HCT116 (cell line): ENCODE data around the gene ATP8A1.

Source experiments
- CEBPB ChIP-seq: IDR thresholded peaks from 2 replicates; pipeline ENCODE4 v1.6.1; 2012; ENCODE audit warnings: low read depth
- EZH2 ChIP-seq: fragments of 200-600 bp; sonication (generic); IDR thresholded peaks from 2 replicates; pipeline ENCODE4 v1.6.1; 2017; ENCODE audit warnings: antibody characterized with exemption, mixed run types
- EZH2phosphoT487 ChIP-seq: fragments of 200-600 bp; IDR thresholded peaks from 2 replicates; pipeline ENCODE4 v1.6.1; 2018; ENCODE audit warnings: antibody characterized with exemption, borderline replicate concordance
- RAD21 ChIP-seq: IDR thresholded peaks from 2 replicates; pipeline ENCODE4 v1.6.1; 2012; ENCODE audit warnings: low read depth, mild to moderate bottlenecking
- SIN3A ChIP-seq: IDR thresholded peaks from 2 replicates; pipeline ENCODE4 v1.6.1; 2012; ENCODE audit warnings: low read depth
- YY1 ChIP-seq: IDR thresholded peaks from 2 replicates; pipeline ENCODE4 v1.6.1; 2011; ENCODE audit warnings: low read length, low read depth, moderate library complexity, mild to moderate bottlenecking; ENCODE audit not compliant: insufficient replicate concordance; ENCODE audit errors: extremely low read depth
- TF ChIP-seq, protein P1 (sequence below), 3 experiments: fragments of 200-600 bp in 1 of 3; sonication (generic) in 1 of 3; IDR thresholded peaks in 2 of 3; conservative IDR thresholded peaks in 1 of 3; 2 replicates each; pipeline ENCODE4 v1.5.1; 2012 to 2017; ENCODE audit warnings: low read depth in 2 of 3, low read length in 2 of 3, antibody characterized with exemption in 1 of 3, borderline replicate concordance in 1 of 3, control low read depth in 1 of 3, mild to moderate bottlenecking in 1 of 3, mixed read lengths in 1 of 3, mixed run types in 1 of 3, moderate library complexity in 1 of 3; ENCODE audit not compliant: insufficient read depth in 1 of 3
- TF ChIP-seq, protein P2 (sequence below): IDR thresholded peaks from 2 replicates; pipeline ENCODE4 v1.6.1; 2012; ENCODE audit warnings: low read depth

DNA sequence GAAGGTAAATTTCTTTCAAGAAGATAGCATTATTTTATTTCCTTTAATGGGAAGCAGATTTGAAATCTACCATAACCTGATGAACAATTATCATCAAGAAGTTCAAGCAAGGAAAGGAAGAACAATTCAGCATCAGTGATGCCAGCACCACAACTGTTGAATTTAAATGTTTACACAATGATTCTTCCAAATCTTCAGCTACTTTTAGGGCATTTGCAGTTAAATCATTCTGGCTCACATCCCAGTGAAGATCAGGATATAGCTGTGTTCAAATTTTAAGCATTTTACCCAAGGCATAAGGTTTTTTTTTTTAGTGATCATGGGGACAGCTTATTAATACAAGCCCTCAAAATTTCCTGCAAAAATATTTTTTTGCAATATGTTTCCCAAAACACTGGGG is 146.7 kb downstream of the ATP8A1 start:
- TF ChIP-seq EZH2 (no peak), SIN3A (no peak), YY1 (no peak), EZH2phosphoT487 (no peak), CEBPB (no peak), RAD21 (no peak)
- TF ChIP-seq, protein P1, sequence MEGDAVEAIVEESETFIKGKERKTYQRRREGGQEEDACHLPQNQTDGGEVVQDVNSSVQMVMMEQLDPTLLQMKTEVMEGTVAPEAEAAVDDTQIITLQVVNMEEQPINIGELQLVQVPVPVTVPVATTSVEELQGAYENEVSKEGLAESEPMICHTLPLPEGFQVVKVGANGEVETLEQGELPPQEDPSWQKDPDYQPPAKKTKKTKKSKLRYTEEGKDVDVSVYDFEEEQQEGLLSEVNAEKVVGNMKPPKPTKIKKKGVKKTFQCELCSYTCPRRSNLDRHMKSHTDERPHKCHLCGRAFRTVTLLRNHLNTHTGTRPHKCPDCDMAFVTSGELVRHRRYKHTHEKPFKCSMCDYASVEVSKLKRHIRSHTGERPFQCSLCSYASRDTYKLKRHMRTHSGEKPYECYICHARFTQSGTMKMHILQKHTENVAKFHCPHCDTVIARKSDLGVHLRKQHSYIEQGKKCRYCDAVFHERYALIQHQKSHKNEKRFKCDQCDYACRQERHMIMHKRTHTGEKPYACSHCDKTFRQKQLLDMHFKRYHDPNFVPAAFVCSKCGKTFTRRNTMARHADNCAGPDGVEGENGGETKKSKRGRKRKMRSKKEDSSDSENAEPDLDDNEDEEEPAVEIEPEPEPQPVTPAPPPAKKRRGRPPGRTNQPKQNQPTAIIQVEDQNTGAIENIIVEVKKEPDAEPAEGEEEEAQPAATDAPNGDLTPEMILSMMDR (IDR thresholded peaks at IDR 0.05 in 2 of 3, conservative IDR thresholded peaks at IDR 0.05 in 1 of 3; ENCODE audit: borderline replicate concordance in 1 of 3, insufficient read depth in 1 of 3, low read depth in 2 of 3, low read length in 2 of 3) = no peak
- TF ChIP-seq, protein P2, sequence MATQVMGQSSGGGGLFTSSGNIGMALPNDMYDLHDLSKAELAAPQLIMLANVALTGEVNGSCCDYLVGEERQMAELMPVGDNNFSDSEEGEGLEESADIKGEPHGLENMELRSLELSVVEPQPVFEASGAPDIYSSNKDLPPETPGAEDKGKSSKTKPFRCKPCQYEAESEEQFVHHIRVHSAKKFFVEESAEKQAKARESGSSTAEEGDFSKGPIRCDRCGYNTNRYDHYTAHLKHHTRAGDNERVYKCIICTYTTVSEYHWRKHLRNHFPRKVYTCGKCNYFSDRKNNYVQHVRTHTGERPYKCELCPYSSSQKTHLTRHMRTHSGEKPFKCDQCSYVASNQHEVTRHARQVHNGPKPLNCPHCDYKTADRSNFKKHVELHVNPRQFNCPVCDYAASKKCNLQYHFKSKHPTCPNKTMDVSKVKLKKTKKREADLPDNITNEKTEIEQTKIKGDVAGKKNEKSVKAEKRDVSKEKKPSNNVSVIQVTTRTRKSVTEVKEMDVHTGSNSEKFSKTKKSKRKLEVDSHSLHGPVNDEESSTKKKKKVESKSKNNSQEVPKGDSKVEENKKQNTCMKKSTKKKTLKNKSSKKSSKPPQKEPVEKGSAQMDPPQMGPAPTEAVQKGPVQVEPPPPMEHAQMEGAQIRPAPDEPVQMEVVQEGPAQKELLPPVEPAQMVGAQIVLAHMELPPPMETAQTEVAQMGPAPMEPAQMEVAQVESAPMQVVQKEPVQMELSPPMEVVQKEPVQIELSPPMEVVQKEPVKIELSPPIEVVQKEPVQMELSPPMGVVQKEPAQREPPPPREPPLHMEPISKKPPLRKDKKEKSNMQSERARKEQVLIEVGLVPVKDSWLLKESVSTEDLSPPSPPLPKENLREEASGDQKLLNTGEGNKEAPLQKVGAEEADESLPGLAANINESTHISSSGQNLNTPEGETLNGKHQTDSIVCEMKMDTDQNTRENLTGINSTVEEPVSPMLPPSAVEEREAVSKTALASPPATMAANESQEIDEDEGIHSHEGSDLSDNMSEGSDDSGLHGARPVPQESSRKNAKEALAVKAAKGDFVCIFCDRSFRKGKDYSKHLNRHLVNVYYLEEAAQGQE = no peak
